Lower leg skin (tissue), 3 donors: Measurements from ENCODE around the gene RIC3.

ENCODE experiments used
- CTCF ChIP-seq, 3 donors: fragments of 450-650 bp; IDR thresholded peaks; one replicate each; pipeline ENCODE4 v1.5.1; 2016; ENCODE audit warnings: antibody characterized with exemption in 3 of 3, mild to moderate bottlenecking in 3 of 3, moderate library complexity in 2 of 3
- POLR2A ChIP-seq, 2 donors: fragments of 450-650 bp; IDR thresholded peaks; one replicate each; pipeline ENCODE4 v1.6.1; 2016 to 2017; ENCODE audit warnings: antibody characterized with exemption in 2 of 2, mild to moderate bottlenecking in 1 of 2, moderate library complexity in 1 of 2

DNA sequence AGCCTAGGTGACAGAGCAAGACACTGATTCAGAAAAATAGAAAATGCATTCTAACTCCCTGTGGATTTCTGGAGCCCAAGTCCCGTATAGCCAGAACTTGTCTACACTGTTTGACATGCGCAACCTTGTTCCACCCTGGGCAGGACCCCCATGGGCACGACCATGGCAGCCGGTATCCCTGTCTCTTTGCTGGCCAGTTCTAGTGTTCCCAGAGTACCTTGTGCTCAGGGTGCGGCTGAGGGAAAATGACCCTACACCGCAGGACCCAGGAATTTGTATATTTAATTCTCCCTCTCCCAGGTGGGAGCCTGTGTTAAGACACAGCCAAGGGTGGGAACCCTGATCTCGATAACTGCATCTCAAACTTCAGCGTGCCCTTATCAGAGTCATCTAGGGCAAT, 36.7 kb upstream of the RIC3 start:
- TF ChIP-seq CTCF (IDR thresholded peaks at IDR 0.05) (no peak), POLR2A (IDR thresholded peaks at IDR 0.05) (no peak)
